ENCODE measurements around the gene FAM200A.
A peak's percentile ranks its signal among the peaks of the same experiment; 100 is the strongest.

FAM200A gene

GRCh38 chr7:99499721-99500636, 51.9 kb downstream of the FAM200A start, which contains the start of gene ZNF394 (continued):
- peak; percentile 64 for TF ChIP-seq INSM2 (tag by site-specific recombination; IDR thresholded peaks at IDR 0.05)
- peak; percentile 61; the same call in 1 of the 2 replicates for TF ChIP-seq IKZF3 (tag by site-specific recombination; IDR thresholded peaks at IDR 0.05)

GRCh38 chr7:99499371-99499720, 52.6 kb downstream of the FAM200A start:
- CTCF ChIA-PET = interaction anchor here (0.6 kb wide), 1 partner anchor 36 kb away, joined by 3 read pairs; no protein-coding TSS in a partner anchor
- POLR2A ChIA-PET = interaction anchor here (0.7 to 1.7 kb wide), 8 partner anchors 8 to 117 kb away, joined by 4 to 8 read pairs (median 6); partner anchors contain the start of genes FAM200A, PTCD1, ZNF655 and ZSCAN25
- Histone ChIP-seq H3K27ac (ENCODE audit: extremely low read depth, low read depth, low read length) (peak overlapping the region; percentile 60), H3K4me3 (ENCODE audit: low read depth, low read length) (peak overlapping the region; percentile 93), H3K4me1 (ENCODE audit: control insufficient read depth, insufficient read depth, low read length) (no peaks in the 10 kb centered on the region), H3K36me3 (ENCODE audit: control insufficient read depth in 2 of 2, insufficient read depth in 1 of 2, low read length in 2 of 2) (peaks cover 9 to 22% of the 10 kb centered on the region in 2 experiments; a peak in 2 of 3 replicates), H3K9me3 (ENCODE audit: control insufficient read depth, insufficient read depth, low read depth, low read length) (no peaks in the 10 kb centered on the region)
- TF ChIP-seq ZNF560 (tag by site-specific recombination; IDR thresholded peaks at IDR 0.05; ENCODE audit: borderline replicate concordance) (no peak), ZNF350 (tag by site-specific recombination; IDR thresholded peaks at IDR 0.05) (no peak), ZNF837 (tag by site-specific recombination; IDR thresholded peaks at IDR 0.05) (no peak), KLF16 (tag by site-specific recombination; IDR thresholded peaks at IDR 0.05) (no peak), ZNF121 (tag by site-specific recombination; IDR thresholded peaks at IDR 0.05) (no peak), ZNF266 (tag by site-specific recombination; IDR thresholded peaks at IDR 0.05; ENCODE audit: low read depth) (no peak), PRDM4 (tag by site-specific recombination; IDR thresholded peaks at IDR 0.05) (no peak)

GRCh38 chr7:99498546-99498944, 53.4 kb downstream of the FAM200A start:
- peaks cover 9 to 30% of the 10 kb centered on the region in 2 experiments; a peak in 2 of 3 replicates for H3K36me3 ChIP-seq (ENCODE audit: control insufficient read depth in 2 of 2, insufficient read depth in 1 of 2, low read length in 2 of 2)
- ChIA-PET POLR2A (no interaction called here), CTCF (no interaction called here)
- H3K9me3 ChIP-seq (ENCODE audit: control insufficient read depth, insufficient read depth, low read depth, low read length) = no peaks in the 10 kb centered on the region
- no peak overlapping the region; the same call in 1 of the 2 replicates for H3K27ac ChIP-seq (ENCODE audit: extremely low read depth, low read depth, low read length)
- H3K4me3 ChIP-seq (ENCODE audit: low read depth, low read length) = peak overlapping the region; percentile 93
- TF ChIP-seq ZBTB17 (tag by site-specific recombination; IDR thresholded peaks at IDR 0.05) = peak; percentile 61
- no peak for TF ChIP-seq AEBP2 (tag by site-specific recombination; IDR thresholded peaks at IDR 0.05; ENCODE audit: borderline replicate concordance)
- peak; percentile 36; the same call in 1 of the 2 replicates for TF ChIP-seq ZNF600 (tag by site-specific recombination; IDR thresholded peaks at IDR 0.05)
- no peak for TF ChIP-seq ZNF280C (tag by site-specific recombination; IDR thresholded peaks at IDR 0.05)
- no peaks in the 10 kb centered on the region for H3K4me1 ChIP-seq (ENCODE audit: control insufficient read depth, insufficient read depth, low read length)
